NT2/D1 (cell line): ENCODE results near the gene MAP1B.

Experiments used
- SUZ12 ChIP-seq: IDR thresholded peaks from 2 replicates; pipeline ENCODE4 v1.6.1; 2011; ENCODE audit not compliant: insufficient read length, insufficient read depth; ENCODE audit errors: extremely low read depth
- YY1 ChIP-seq: IDR thresholded peaks from 2 replicates; pipeline ENCODE4 v1.6.1; 2011; ENCODE audit not compliant: insufficient read length, insufficient read depth
- ZNF274 ChIP-seq: IDR thresholded peaks from 2 replicates; pipeline ENCODE4 v1.6.1; 2011; ENCODE audit warnings: mild to moderate bottlenecking, low read depth, low read length

GRCh38 chr5:72108202-72109061 is 1.2 kb downstream of the MAP1B start:
- TF ChIP-seq YY1 (no peak), SUZ12 (no peak), ZNF274 (no peak)
